AG04449 (cell line): ENCODE data around the gene CRAT.

ENCODE experiments used
- CTCF ChIA-PET: fragments of 350-600 bp; formaldehyde crosslinking; extraction: SDS; loops from one replicate; lab custom pipeline; 2021; ENCODE audit warnings: antibody characterized with exemption; lab: Yijun Ruan, JAX
- POLR2A ChIA-PET: fragments of 400-600, 350-600 bp; formaldehyde crosslinking; extraction: SDS; loops from one replicate; lab custom pipeline; 2020; ENCODE audit warnings: antibody characterized with exemption, inconsistent platforms; lab: Yijun Ruan, JAX
- DNase-seq: peaks from one replicate; pipeline ENCODE4 v3.0.0-alpha.2; 2010; ENCODE audit warnings: low read depth, low spot score
- H3K4me3 ChIP-seq: 2 replicates; pipeline ENCODE4 v1.5.1; 2011; ENCODE audit warnings: low read depth, mild to moderate bottlenecking, control low read depth, low read length
- CTCF ChIP-seq: IDR thresholded peaks from one replicate; pipeline ENCODE4 v1.5.1; 2011; ENCODE audit warnings: mild to moderate bottlenecking, moderate library complexity, low read length, control low read depth, inconsistent platforms; ENCODE audit not compliant: insufficient read depth; ENCODE audit errors: missing control alignments

The CRAT gene

DNA sequence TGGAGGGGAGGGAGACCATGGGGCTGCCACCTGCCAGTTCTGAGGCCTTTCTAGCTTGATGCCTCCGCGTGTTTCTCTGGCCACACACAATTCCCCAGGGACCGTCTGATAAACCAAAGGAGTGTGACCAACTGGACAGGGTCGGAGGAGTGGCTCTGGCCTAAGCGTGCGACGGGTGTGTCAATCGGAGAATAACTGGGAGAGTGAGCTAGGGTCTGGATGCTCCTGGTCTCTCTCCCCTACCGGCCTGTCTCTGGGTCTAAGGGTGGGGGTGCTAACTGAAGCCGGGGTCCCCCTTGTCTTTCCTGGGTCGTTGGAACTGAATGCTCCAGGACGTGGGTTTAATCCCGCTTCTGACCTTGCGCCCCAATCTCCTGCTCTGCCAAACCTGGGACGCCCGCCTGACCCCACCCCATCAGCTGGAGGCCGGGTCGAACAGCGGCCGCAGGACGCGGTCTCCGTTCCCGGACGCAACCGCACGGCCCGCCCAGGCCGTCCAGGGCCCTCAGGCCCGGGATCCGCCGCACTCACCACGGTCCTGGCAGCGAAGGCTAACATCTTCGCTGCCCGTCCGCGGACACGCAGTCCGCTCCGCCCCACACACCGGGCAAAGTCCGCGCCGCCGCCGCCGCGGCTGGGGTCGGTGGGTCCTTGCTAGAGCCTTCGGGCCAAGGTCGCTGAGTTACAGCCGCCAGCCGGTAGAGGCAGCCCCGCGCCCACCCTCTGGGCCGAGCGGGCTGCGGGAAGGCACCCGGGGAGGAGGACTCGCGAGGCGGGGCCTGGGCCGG lies 447 bp downstream of the CRAT start:
- H3K4me3 ChIP-seq, result peak overlapping the region; percentile 75
- ChIA-PET POLR2A (interaction anchor here (1.2 to 1.7 kb wide), 2 partner anchors 30 to 64 kb away, joined by 3 to 4 read pairs; no protein-coding TSS in a partner anchor), CTCF (interaction anchor here (1.7 to 8.3 kb wide), 2 partner anchors 21 to 28 kb away, joined by 5 to 64 read pairs; no protein-coding TSS in a partner anchor)
- no peak for TF ChIP-seq CTCF
- no peak for DNase-seq

DNA sequence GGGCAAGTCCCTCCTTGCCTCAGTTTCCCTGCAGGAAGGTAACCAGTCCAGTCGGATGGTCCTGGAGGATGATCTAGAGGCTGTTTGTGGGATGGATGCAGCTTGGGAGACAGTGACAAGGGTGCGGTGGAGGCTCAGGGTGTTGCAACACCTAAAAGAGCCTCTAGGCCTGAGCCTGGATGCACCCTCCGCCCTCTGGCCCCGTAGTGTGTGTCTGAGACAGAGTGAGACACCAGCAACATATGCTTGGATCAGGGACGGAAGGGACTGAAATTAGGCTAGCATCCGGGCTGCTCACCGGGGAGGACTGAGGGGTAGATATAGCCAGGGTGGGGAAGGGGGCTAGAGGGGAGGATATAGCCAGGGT lies 1.1 kb downstream of the CRAT start:
- peak overlapping the region; percentile 75 for H3K4me3 ChIP-seq
- no peak for TF ChIP-seq CTCF
- POLR2A ChIA-PET, result no interaction called here
- no peak for DNase-seq
- CTCF ChIA-PET, result interaction anchor here (0.8 to 8.3 kb wide), 3 partner anchors 15 to 29 kb away, joined by 3 to 64 read pairs (median 5); no protein-coding TSS in a partner anchor

DNA sequence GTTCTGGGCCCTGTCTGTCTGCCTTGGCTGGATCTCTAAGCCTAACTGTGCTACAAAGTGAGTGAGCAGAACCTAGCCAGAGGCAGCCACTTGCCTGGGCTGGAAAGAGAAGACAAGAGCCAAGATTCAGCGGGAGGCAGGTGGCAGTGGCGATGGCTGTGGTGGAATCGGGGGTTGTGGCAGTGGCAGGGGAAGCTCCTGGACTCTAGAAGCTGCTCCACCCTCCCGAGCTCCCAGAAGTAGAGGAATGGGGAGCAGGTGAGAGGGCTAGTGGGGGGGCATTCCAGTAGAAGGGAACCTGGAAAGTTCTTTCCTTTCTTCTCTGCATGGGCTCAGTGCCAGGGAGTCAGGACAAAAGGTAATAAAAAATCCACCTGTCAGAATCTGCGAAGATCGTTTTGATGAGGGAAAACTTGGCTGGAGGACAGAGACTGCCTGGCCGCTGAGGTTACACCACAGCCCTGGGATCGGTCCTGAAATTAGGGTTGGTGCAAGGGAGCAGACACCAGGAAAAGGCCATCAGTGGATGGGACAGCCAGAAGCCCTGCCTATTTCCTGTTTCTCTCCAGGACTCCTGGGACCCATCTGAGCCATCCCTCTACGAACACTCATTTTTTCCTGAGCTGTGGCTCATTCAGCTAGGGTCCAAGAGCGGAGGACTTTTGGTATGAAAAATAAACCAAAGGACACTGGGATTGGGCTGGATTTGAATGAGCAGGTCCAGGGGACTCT lies 1.6 kb downstream of the CRAT start:
- CTCF ChIA-PET, result interaction anchor here (0.8 to 8.3 kb wide), 2 partner anchors 14 to 22 kb away, joined by 3 to 64 read pairs; no protein-coding TSS in a partner anchor
- POLR2A ChIA-PET, result no interaction called here
- peak overlapping the region; percentile 75 for H3K4me3 ChIP-seq
- TF ChIP-seq CTCF, result no peak
- no peak for DNase-seq

DNA sequence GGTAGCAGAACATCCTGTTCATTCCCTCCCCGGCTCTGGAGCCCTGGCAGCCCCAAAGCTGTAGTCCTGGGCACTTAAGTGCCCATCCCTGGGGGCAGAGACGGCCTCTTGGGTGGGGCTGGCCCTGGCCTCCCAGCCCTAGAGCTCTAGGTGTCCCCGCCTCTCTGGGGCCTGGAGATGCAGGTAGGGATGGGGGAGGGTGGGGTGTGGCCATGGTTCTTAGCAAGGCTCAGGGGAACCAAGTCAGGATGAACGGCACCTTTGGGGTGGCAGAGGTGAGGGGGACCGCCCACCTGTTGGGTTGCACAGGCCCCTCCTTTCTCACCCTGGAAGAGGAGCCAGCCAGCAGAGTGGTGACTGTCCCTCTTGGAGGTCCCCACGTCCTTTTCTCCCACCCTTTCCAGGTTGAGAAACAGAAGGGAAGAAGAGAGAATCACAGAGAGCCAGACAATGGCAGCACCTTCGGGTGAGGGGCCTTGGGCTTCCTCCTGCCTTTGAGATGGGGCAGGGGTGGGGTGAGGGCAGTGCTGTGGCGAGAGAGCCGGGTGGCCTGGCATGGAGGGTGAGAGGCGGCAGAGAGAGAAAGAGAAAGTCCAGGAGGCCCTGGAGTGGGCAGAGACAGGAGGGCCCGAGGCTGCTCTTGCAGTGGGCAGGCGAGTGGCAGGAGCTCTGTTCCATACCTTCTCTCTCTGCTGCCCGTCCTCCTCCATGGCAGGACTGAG lies 2.3 kb downstream of the CRAT start:
- no peak for TF ChIP-seq CTCF
- DNase-seq, result no peak
- H3K4me3 ChIP-seq, result no peak overlapping the region
- CTCF ChIA-PET, result interaction anchor here (8.3 kb wide), 1 partner anchor 22 kb away, joined by 64 read pairs; no protein-coding TSS in a partner anchor
- POLR2A ChIA-PET, result no interaction called here

GRCh38 chr9:129107651-129108050 lies 2.9 kb downstream of the CRAT start:
- DNase-seq, result no peak
- ChIA-PET POLR2A (no interaction called here), CTCF (no interaction called here)
- no peak for TF ChIP-seq CTCF
- H3K4me3 ChIP-seq, result no peak overlapping the region
